Measurements from ENCODE around the gene DNAJC5.
A peak's percentile ranks its signal among the peaks of the same experiment; 100 is the strongest.

DNA sequence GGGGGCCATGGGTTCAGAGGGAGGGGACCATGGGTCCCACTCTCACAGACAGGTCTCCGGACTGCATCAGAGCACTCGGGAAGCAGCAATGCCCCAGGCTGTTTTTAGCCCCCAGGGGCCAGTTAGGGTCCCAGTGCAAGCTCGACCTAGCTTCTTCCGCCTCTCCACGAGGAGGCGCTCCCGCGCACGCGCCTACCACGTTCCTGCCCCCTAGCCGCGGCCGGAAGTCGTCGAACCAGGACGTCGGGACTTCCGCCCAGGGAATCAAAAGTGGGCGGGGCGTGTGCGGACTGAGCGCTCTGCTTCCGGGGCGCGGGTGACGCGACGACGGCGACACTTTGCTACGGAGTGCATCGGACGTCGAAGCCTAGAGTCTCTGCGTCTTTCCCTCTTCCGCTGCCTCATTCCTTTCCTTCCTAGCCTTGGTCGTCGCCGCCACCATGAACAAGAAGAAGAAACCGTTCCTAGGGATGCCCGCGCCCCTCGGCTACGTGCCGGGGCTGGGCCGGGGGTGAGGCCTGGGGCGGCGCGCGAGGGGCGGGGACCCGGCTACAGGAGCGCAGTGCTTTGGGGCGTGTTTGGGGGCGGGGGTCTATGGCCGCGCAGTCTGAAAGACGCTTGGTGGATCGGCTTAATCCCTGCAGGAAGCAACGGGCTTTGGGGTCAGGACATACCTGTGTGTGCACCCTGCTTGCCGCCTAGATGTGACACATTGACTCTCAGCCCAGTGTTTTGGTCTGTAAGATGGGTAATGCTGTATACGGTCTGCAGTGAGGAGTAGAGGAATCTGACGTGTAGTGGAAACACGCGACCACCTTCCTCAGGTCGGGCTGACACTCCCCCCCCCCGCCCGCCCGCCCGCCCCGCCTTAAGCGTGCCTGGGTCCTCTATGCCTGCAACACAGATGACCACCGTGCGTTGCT, 86.1 kb downstream of the DNAJC5 start, which contains the start of gene PRPF6:
- peak; percentile 66 for TF ChIP-seq POLR2A (IDR thresholded peaks at IDR 0.05; ENCODE audit: low read depth, low read length)
- TF ChIP-seq CTCF (IDR thresholded peaks at IDR 0.05; ENCODE audit: extremely low read depth in 1 of 2, insufficient read depth in 1 of 2, low read depth in 1 of 2, low read length in 2 of 2) = peak; percentile 87 to 95
- peak; percentile 86 for TF ChIP-seq MYC (IDR thresholded peaks at IDR 0.05; ENCODE audit: low read depth, low read length)
- peak; percentile 60 for TF ChIP-seq POLR2AphosphoS5 (IDR thresholded peaks at IDR 0.05; ENCODE audit: insufficient read depth, low read depth, low read length)
- TF ChIP-seq, protein P1, sequence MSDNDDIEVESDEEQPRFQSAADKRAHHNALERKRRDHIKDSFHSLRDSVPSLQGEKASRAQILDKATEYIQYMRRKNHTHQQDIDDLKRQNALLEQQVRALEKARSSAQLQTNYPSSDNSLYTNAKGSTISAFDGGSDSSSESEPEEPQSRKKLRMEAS (IDR thresholded peaks at IDR 0.05; ENCODE audit: insufficient read depth, insufficient read length) = peak; percentile 81
- TF ChIP-seq GATA2 (IDR thresholded peaks at IDR 0.05; ENCODE audit: insufficient read depth, insufficient read length, low read depth, low read length) = no peak
- TF ChIP-seq EZH2 (IDR thresholded peaks at IDR 0.05; ENCODE audit: borderline replicate concordance, low read depth, low read length, severe bottlenecking) = no peak
- TF ChIP-seq FOS (IDR thresholded peaks at IDR 0.05; ENCODE audit: borderline replicate concordance, insufficient read depth, low read length) = no peak
